Osteoblast (primary cell): ENCODE measurements around the gene SHE. TPM values are rescaled to one million over a fixed set of nuclear protein-coding genes. Genes with fewer than 3 reads are reported as not detected.

Experiments
- DNase-seq: peaks from one replicate; pipeline ENCODE4 v3.0.0; 2011; ENCODE audit warnings: low spot score, mixed read lengths; ENCODE audit not compliant: insufficient read length; ENCODE audit errors: missing footprints
- H2AFZ ChIP-seq: 2 replicates; pipeline ENCODE4 v1.6.0; 2011; ENCODE audit warnings: mild to moderate bottlenecking, low read length
- H3K27ac ChIP-seq: 2 replicates; pipeline ENCODE4 v1.5.1; 2011; ENCODE audit warnings: mild to moderate bottlenecking, low read depth, low read length, moderate library complexity
- H3K27me3 ChIP-seq: 2 replicates; pipeline ENCODE4 v1.6.0; 2012; ENCODE audit warnings: mild to moderate bottlenecking, control low read depth, inconsistent platforms, low read length, moderate library complexity; ENCODE audit not compliant: insufficient read depth
- H3K36me3 ChIP-seq: 2 replicates; pipeline ENCODE4 v1.5.1; 2011; ENCODE audit warnings: mild to moderate bottlenecking, low read length, control low read depth, moderate library complexity; ENCODE audit not compliant: insufficient read depth
- H3K4me1 ChIP-seq: 2 replicates; pipeline ENCODE4 v1.5.1; 2011; ENCODE audit warnings: mild to moderate bottlenecking, low read length, control low read depth, moderate library complexity; ENCODE audit not compliant: insufficient read depth
- H3K4me2 ChIP-seq: 2 replicates; pipeline ENCODE4 v1.6.0; 2011; ENCODE audit warnings: mild to moderate bottlenecking, low read length; ENCODE audit not compliant: insufficient read depth
- H3K4me3 ChIP-seq: fragments of 200-600 bp; sonication (generic); 3 replicates; pipeline ENCODE4 v1.5.1; 2012; ENCODE audit warnings: mild to moderate bottlenecking, low read length, inconsistent platforms; ENCODE audit not compliant: insufficient read depth
- H3K79me2 ChIP-seq: 2 replicates; pipeline ENCODE4 v1.6.0; 2012; ENCODE audit warnings: mild to moderate bottlenecking, low read length, control low read depth, inconsistent platforms; ENCODE audit not compliant: insufficient read depth
- H3K9me3 ChIP-seq: 2 replicates; pipeline ENCODE4 v1.5.1; 2011; ENCODE audit warnings: low read depth, low read length, control low read depth
- H4K20me1 ChIP-seq: 2 replicates; pipeline ENCODE4 v1.6.0; 2012; ENCODE audit warnings: mild to moderate bottlenecking, low read length, control low read depth; ENCODE audit not compliant: insufficient read depth
- CTCF ChIP-seq: IDR thresholded peaks from 2 replicates; pipeline ENCODE4 v1.5.1; 2011; ENCODE audit warnings: mild to moderate bottlenecking, low read depth, low read length, moderate library complexity; ENCODE audit errors: extremely low read depth
- total RNA-seq: library from RNA; depleted of rRNA; stranded (reverse); fragments of >200 nt; gene quantifications from 2 replicates; pipeline ENCODE4 v1.2.3, GENCODE V29; 2012

SHE gene
- total RNA-seq, 1 donor: not detected

GRCh38 chr1:154524881-154525280, 22.7 kb upstream of the SHE start:
- Histone ChIP-seq H2AFZ (no peak overlapping the region), H3K4me1 (no peaks in the 10 kb centered on the region), H3K27ac (no peak overlapping the region), H3K79me2 (no peaks in the 10 kb centered on the region), H3K4me2 (no peak overlapping the region), H3K36me3 (no peaks in the 10 kb centered on the region), H3K9me3 (no peaks in the 10 kb centered on the region), H4K20me1 (no peaks in the 10 kb centered on the region), H3K4me3 (no peak overlapping the region), H3K27me3 (peaks cover 23% of the 10 kb centered on the region)
- DNase-seq: no peak
- no peak for TF ChIP-seq CTCF

GRCh38 chr1:154521695-154522094, 19.5 kb upstream of the SHE start:
- Histone ChIP-seq H3K36me3 (no peaks in the 10 kb centered on the region), H3K27ac (no peak overlapping the region), H3K4me1 (no peaks in the 10 kb centered on the region), H4K20me1 (no peaks in the 10 kb centered on the region), H3K27me3 (peaks cover 27% of the 10 kb centered on the region), H2AFZ (no peak overlapping the region), H3K4me3 (no peak overlapping the region), H3K9me3 (no peaks in the 10 kb centered on the region), H3K4me2 (no peak overlapping the region), H3K79me2 (no peaks in the 10 kb centered on the region)
- DNase-seq: no peak
- TF ChIP-seq CTCF: no peak

- DNase-seq: peak; percentile 89
- Histone ChIP-seq H3K4me1 (no peaks in the 10 kb centered on the region), H3K9me3 (no peaks in the 10 kb centered on the region), H4K20me1 (no peaks in the 10 kb centered on the region), H3K4me2 (no peak overlapping the region), H3K27me3 (peaks cover 33% of the 10 kb centered on the region), H3K27ac (no peak overlapping the region), H3K4me3 (no peak overlapping the region), H3K36me3 (no peaks in the 10 kb centered on the region), H3K79me2 (no peaks in the 10 kb centered on the region), H2AFZ (no peak overlapping the region)
- TF ChIP-seq CTCF: no peak
Measured at GRCh38 chr1:154520333-154520732, 18.1 kb upstream of the SHE start.

- H2AFZ ChIP-seq: no peak overlapping the region
- H3K27ac ChIP-seq: no peak overlapping the region
- H3K27me3 ChIP-seq: peaks cover 30% of the 10 kb centered on the region
- no peak overlapping the region for H3K4me3 ChIP-seq
- H3K36me3 ChIP-seq: no peaks in the 10 kb centered on the region
- H3K9me3 ChIP-seq: no peaks in the 10 kb centered on the region
- H3K4me1 ChIP-seq: no peaks in the 10 kb centered on the region
- no peak for DNase-seq
- H4K20me1 ChIP-seq: no peaks in the 10 kb centered on the region
- TF ChIP-seq CTCF: no peak
- H3K79me2 ChIP-seq: no peaks in the 10 kb centered on the region
- H3K4me2 ChIP-seq: no peak overlapping the region
Measured at GRCh38 chr1:154519591-154519991, 17.4 kb upstream of the SHE start.
